Right lobe of liver (tissue), 4 donors: ENCODE data around the gene SPRY4.
"Not testable (repeated sequence)": the region's sequence is repeated elsewhere in the genome, so short reads cannot be mapped to it uniquely, and the experiment has no call there.

Source experiments
- CTCF ChIP-seq, 4 donors: fragments of 200-600 bp in 3 of 4; fragments of 450-650 bp in 1 of 4; IDR thresholded peaks; one replicate each; pipeline versions ENCODE4 v1.5.1 to v1.8.0; 2016 to 2022; ENCODE audit warnings: antibody characterized with exemption in 4 of 4, mild to moderate bottlenecking in 2 of 4
- POLR2A ChIP-seq: fragments of 450-650 bp; IDR thresholded peaks from one replicate; pipeline ENCODE4 v1.6.1; 2017; ENCODE audit warnings: antibody characterized with exemption, mild to moderate bottlenecking
- donor health status: DM: no; HTN: no; CAD: no.
- donor health status: DM: no; HTN: no; CAD: no.
- donor health status: DM: no; HTN: yes; CAD: no.

GRCh38 chr5:142333749-142334148, 8.9 kb upstream of the SPRY4 start:
- TF ChIP-seq CTCF (IDR thresholded peaks at IDR 0.05); POLR2A: not testable (repeated sequence)
